Naive thymus-derived CD4-positive, alpha-beta T cell (primary cell): ENCODE measurements around the gene GBE1. TPM values are rescaled to one million over a fixed set of nuclear protein-coding genes. Genes with fewer than 3 reads are reported as not detected.

Experiments
- ATAC-seq: fragments of 150-1000 bp; cut with Tn5 transposase; 2 replicates; pipeline ENCODE4 v1.10.0; 2021; ENCODE audit warnings: mild to moderate bottlenecking, moderate library complexity
- CTCF ChIA-PET: fragments of 350-600 bp; sonication (Branson Sonifier 250); formaldehyde crosslinking; loops from one replicate; lab custom pipeline; 2021; ENCODE audit warnings: antibody characterized with exemption; lab: Charles Lee
- POLR2A ChIA-PET: fragments of 350-600 bp; sonication (Branson Sonifier 250); formaldehyde crosslinking; loops from one replicate; lab custom pipeline; 2021; ENCODE audit warnings: antibody characterized with exemption, inconsistent platforms; lab: Charles Lee
- DNase-seq, 9 donors: peaks; one replicate each; pipeline versions ENCODE4 v3.0.0 to v3.0.0-alpha.2; 2020 to 2022; ENCODE audit warnings: mixed read lengths in 1 of 9
- H3K27ac ChIP-seq: one replicate; pipeline ENCODE4 v1.7.0; 2013; ENCODE audit warnings: mild to moderate bottlenecking, low read depth, low read length, moderate library complexity
- H3K27me3 ChIP-seq, 2 donors: one replicate each; pipeline ENCODE4 v1.7.0; 2013; ENCODE audit warnings: low read length in 2 of 2, mild to moderate bottlenecking in 2 of 2, moderate library complexity in 2 of 2; ENCODE audit not compliant: control insufficient read depth in 2 of 2, insufficient read depth in 2 of 2
- H3K36me3 ChIP-seq, 3 experiments: 1 replicate in 2 of 3; 2 replicates in 1 of 3; pipeline ENCODE4 v1.7.0; 2013; ENCODE audit warnings: low read length in 3 of 3, mild to moderate bottlenecking in 3 of 3, moderate library complexity in 1 of 3; ENCODE audit not compliant: insufficient read depth in 3 of 3, control insufficient read depth in 2 of 3
- H3K4me1 ChIP-seq, 2 donors: one replicate each; pipeline ENCODE4 v1.7.0; 2013; ENCODE audit warnings: low read length in 2 of 2, mild to moderate bottlenecking in 2 of 2, moderate library complexity in 1 of 2; ENCODE audit not compliant: control insufficient read depth in 2 of 2, insufficient read depth in 2 of 2
- H3K4me3 ChIP-seq: 2 replicates; pipeline ENCODE4 v1.7.0; 2013; ENCODE audit warnings: mild to moderate bottlenecking, low read length
- H3K9me3 ChIP-seq, 3 experiments: 1 replicate in 2 of 3; 2 replicates in 1 of 3; pipeline ENCODE4 v1.7.0; 2013; ENCODE audit warnings: low read length in 3 of 3; ENCODE audit not compliant: control insufficient read depth in 2 of 3
- H3K27ac Mint-ChIP-seq, 9 donors: one replicate each; pipeline ENCODE4 v1.8.0; 2020 to 2022; ENCODE audit warnings: mixed read lengths in 9 of 9, mild to moderate bottlenecking in 8 of 9, moderate library complexity in 5 of 9, inconsistent platforms in 2 of 9
- H3K27me3 Mint-ChIP-seq, 5 donors: one replicate each; pipeline ENCODE4 v1.8.0; 2021 to 2022; ENCODE audit warnings: mixed read lengths in 5 of 5, mild to moderate bottlenecking in 1 of 5
- H3K36me3 Mint-ChIP-seq, 5 donors: one replicate each; pipeline ENCODE4 v1.8.0; 2020 to 2022; ENCODE audit warnings: mixed read lengths in 5 of 5, mild to moderate bottlenecking in 3 of 5, inconsistent platforms in 1 of 5
- H3K4me1 Mint-ChIP-seq, 7 donors: one replicate each; pipeline ENCODE4 v1.8.0; 2020 to 2022; ENCODE audit warnings: mixed read lengths in 7 of 7, mild to moderate bottlenecking in 3 of 7, inconsistent platforms in 1 of 7
- H3K4me3 Mint-ChIP-seq, 10 donors: one replicate each; pipeline ENCODE4 v1.8.0; 2020 to 2022; ENCODE audit warnings: mild to moderate bottlenecking in 10 of 10, mixed read lengths in 10 of 10, moderate library complexity in 6 of 10, inconsistent platforms in 2 of 10
- H3K9me3 Mint-ChIP-seq, 11 donors: one replicate each; pipeline ENCODE4 v1.8.0; 2020 to 2022; ENCODE audit warnings: mixed read lengths in 11 of 11, mild to moderate bottlenecking in 4 of 11, inconsistent platforms in 1 of 11, moderate library complexity in 1 of 11
- intact Hi-C, 2 donors: fragments of 100-400 bp; cut with micrococcal nuclease; formaldehyde crosslinking; loops; one replicate each; pipeline ENCODE4 v1.15.1; 2023
- polyA plus RNA-seq, 2 donors: library from polyadenylated mRNA; unstranded; fragments of 300-500 nt; fragmentation: Illumina TruSeq; gene quantifications; one replicate each; pipeline ENCODE4 v1.2.3, GENCODE V29; 2021
- total RNA-seq, 6 experiments: library from RNA in 5 of 6; stranded (reverse) in 5 of 6; gene quantifications; 1 replicate in 5 of 6; 2 replicates in 1 of 6; pipeline ENCODE4 v1.2.3 and lab custom pipeline; 2021 to 2026

GBE1 gene
- total and polyA plus RNA-seq, 7 experiments from 2014 or later: 6.5 to 33.2 (median 8.3) TPM

GRCh38 chr3:81660036-81660435 is 101.4 kb downstream of the GBE1 start:
- Mint-ChIP-seq H3K9me3 (no peaks in the 10 kb centered on the region), H3K4me3 (no peak overlapping the region), H3K4me1 (no peaks in the 10 kb centered on the region), H3K36me3 (peaks cover 0 to 8% (median 0%) of the 10 kb centered on the region in 5 donors), H3K27ac (no peak overlapping the region), H3K27me3 (no peaks in the 10 kb centered on the region)
- Histone ChIP-seq H3K36me3 (no peaks in the 10 kb centered on the region), H3K27me3 (no peaks in the 10 kb centered on the region), H3K9me3 (no peaks in the 10 kb centered on the region), H3K27ac (no peak overlapping the region), H3K4me1 (no peaks in the 10 kb centered on the region), H3K4me3 (no peak overlapping the region)
- ChIA-PET CTCF (no interaction called here), POLR2A (no interaction called here)
- no peak for ATAC-seq
- no peak for DNase-seq
- intact Hi-C loops: loop anchor here in 1 of 2 donors (10.0 kb wide), 2 partner anchors 105 to 255 kb away; partner anchors contain the start of gene GBE1

GRCh38 chr3:81658322-81658997 is 103.0 kb downstream of the GBE1 start:
- ATAC-seq (no peak), DNase-seq (no peak)
- Mint-ChIP-seq H3K27me3 (no peaks in the 10 kb centered on the region), H3K36me3 (peaks cover 0 to 8% (median 0%) of the 10 kb centered on the region in 5 donors), H3K27ac (no peak overlapping the region), H3K9me3 (no peaks in the 10 kb centered on the region), H3K4me3 (no peak overlapping the region), H3K4me1 (no peaks in the 10 kb centered on the region)
- Histone ChIP-seq H3K9me3 (no peaks in the 10 kb centered on the region), H3K4me3 (no peak overlapping the region), H3K27ac (no peak overlapping the region), H3K27me3 (no peaks in the 10 kb centered on the region), H3K36me3 (no peaks in the 10 kb centered on the region), H3K4me1 (no peaks in the 10 kb centered on the region)
- CTCF ChIA-PET: no interaction called here
- POLR2A ChIA-PET: no interaction called here
- intact Hi-C loops: no loop called here

GRCh38 chr3:81651139-81651538 is 110.3 kb downstream of the GBE1 start:
- no peaks in the 10 kb centered on the region for H3K9me3 ChIP-seq
- Mint-ChIP-seq H3K9me3 (no peaks in the 10 kb centered on the region), H3K4me1 (no peaks in the 10 kb centered on the region), H3K27me3 (no peaks in the 10 kb centered on the region), H3K36me3 (peaks cover 0 to 9% (median 0%) of the 10 kb centered on the region in 5 donors), H3K4me3 (no peak overlapping the region), H3K27ac (no peak overlapping the region)
- POLR2A ChIA-PET: no interaction called here
- no peak overlapping the region for H3K4me3 ChIP-seq
- ATAC-seq (no peak), DNase-seq (no peak)
- CTCF ChIA-PET: no interaction called here
- intact Hi-C loops: no loop called here
- no peak overlapping the region for H3K27ac ChIP-seq
- H3K27me3 ChIP-seq: no peaks in the 10 kb centered on the region
- H3K36me3 ChIP-seq: no peaks in the 10 kb centered on the region
- H3K4me1 ChIP-seq: no peaks in the 10 kb centered on the region

GRCh38 chr3:81650187-81650586 is 111.3 kb downstream of the GBE1 start:
- DNase-seq (no peak), ATAC-seq (no peak)
- H3K27ac ChIP-seq: no peak overlapping the region
- Mint-ChIP-seq H3K27ac (no peak overlapping the region), H3K9me3 (no peaks in the 10 kb centered on the region), H3K36me3 (peaks cover 0 to 9% (median 0%) of the 10 kb centered on the region in 5 donors), H3K27me3 (no peaks in the 10 kb centered on the region), H3K4me3 (no peak overlapping the region), H3K4me1 (no peaks in the 10 kb centered on the region)
- no peaks in the 10 kb centered on the region for H3K27me3 ChIP-seq
- H3K4me1 ChIP-seq: no peaks in the 10 kb centered on the region
- no peak overlapping the region for H3K4me3 ChIP-seq
- H3K9me3 ChIP-seq: no peaks in the 10 kb centered on the region
- ChIA-PET CTCF (no interaction called here), POLR2A (no interaction called here)
- intact Hi-C loops: no loop called here
- no peaks in the 10 kb centered on the region for H3K36me3 ChIP-seq

GRCh38 chr3:81645248-81645647 is 116.2 kb downstream of the GBE1 start:
- H3K9me3 Mint-ChIP-seq: peaks cover 0 to 1% (median 0%) of the 10 kb centered on the region in 11 donors
- no peaks in the 10 kb centered on the region for H3K4me1 Mint-ChIP-seq
- no peaks in the 10 kb centered on the region for H3K27me3 ChIP-seq
- ATAC-seq (no peak), DNase-seq (no peak)
- peaks cover 0 to 16% (median 0%) of the 10 kb centered on the region in 5 donors for H3K36me3 Mint-ChIP-seq
- H3K4me3 Mint-ChIP-seq: no peak overlapping the region
- no peak overlapping the region for H3K27ac ChIP-seq
- no peaks in the 10 kb centered on the region for H3K27me3 Mint-ChIP-seq
- intact Hi-C loops: no loop called here
- CTCF ChIA-PET: interaction anchor here (0.7 kb wide), 1 partner anchor 23 kb away, joined by 3 read pairs; no protein-coding TSS in a partner anchor
- no peaks in the 10 kb centered on the region for H3K4me1 ChIP-seq
- H3K9me3 ChIP-seq: no peaks in the 10 kb centered on the region
- H3K27ac Mint-ChIP-seq: no peak overlapping the region
- POLR2A ChIA-PET: no interaction called here
- H3K36me3 ChIP-seq: no peaks in the 10 kb centered on the region
- no peak overlapping the region for H3K4me3 ChIP-seq

GRCh38 chr3:81643721-81644120 is 117.7 kb downstream of the GBE1 start:
- H3K4me3 ChIP-seq: no peak overlapping the region
- no peaks in the 10 kb centered on the region for H3K27me3 Mint-ChIP-seq
- DNase-seq (no peak), ATAC-seq (no peak)
- H3K36me3 ChIP-seq: no peaks in the 10 kb centered on the region
- POLR2A ChIA-PET: interaction anchor here (0.6 kb wide), 1 partner anchor 113 kb away, joined by 4 read pairs; no protein-coding TSS in a partner anchor
- no peaks in the 10 kb centered on the region for H3K4me1 Mint-ChIP-seq
- H3K9me3 ChIP-seq: no peaks in the 10 kb centered on the region
- no peaks in the 10 kb centered on the region for H3K4me1 ChIP-seq
- H3K36me3 Mint-ChIP-seq: peaks cover 0 to 11% (median 0%) of the 10 kb centered on the region in 5 donors
- no peak overlapping the region for H3K27ac ChIP-seq
- no peak overlapping the region for H3K27ac Mint-ChIP-seq
- no peaks in the 10 kb centered on the region for H3K27me3 ChIP-seq
- intact Hi-C loops: loop anchor here in 1 of 2 donors (2.0 kb wide), 1 partner anchor 61 kb away; no protein-coding TSS in a partner anchor
- no peak overlapping the region for H3K4me3 Mint-ChIP-seq
- H3K9me3 Mint-ChIP-seq: peaks cover 0 to 1% (median 0%) of the 10 kb centered on the region in 11 donors
- CTCF ChIA-PET: no interaction called here

GRCh38 chr3:81638480-81638879 is 123.0 kb downstream of the GBE1 start:
- Histone ChIP-seq H3K9me3 (no peaks in the 10 kb centered on the region), H3K36me3 (no peaks in the 10 kb centered on the region), H3K27ac (no peak overlapping the region), H3K4me3 (no peak overlapping the region), H3K27me3 (no peaks in the 10 kb centered on the region), H3K4me1 (no peaks in the 10 kb centered on the region)
- Mint-ChIP-seq H3K9me3 (peaks cover 0 to 1% (median 0%) of the 10 kb centered on the region in 11 donors), H3K4me3 (no peak overlapping the region), H3K36me3 (peaks cover 0 to 18% (median 8%) of the 10 kb centered on the region in 5 donors), H3K4me1 (no peaks in the 10 kb centered on the region), H3K27ac (no peak overlapping the region), H3K27me3 (no peaks in the 10 kb centered on the region)
- POLR2A ChIA-PET: no interaction called here
- no peak for DNase-seq
- CTCF ChIA-PET: no interaction called here
- intact Hi-C loops: no loop called here
- no peak for ATAC-seq
